ENCODE measurements around the gene ZNF813. TPM values are rescaled to one million over a fixed set of nuclear protein-coding genes. Genes with fewer than 3 reads are reported as not detected.
"Not testable (repeated sequence)": the region's sequence is repeated elsewhere in the genome, so short reads cannot be mapped to it uniquely, and the experiment has no call there.

The ZNF813 gene
- total RNA-seq (2021) = 6.1 and 6.3 TPM in 2 replicates
- percentile 74 among the genes with signal in this experiment for Bru-seq, nascent RNA
- percentile 72 among the genes with signal in this experiment for BruChase-seq, experiment 1, labeled RNA remaining after a 2-hour chase
- percentile 65 among the genes with signal in this experiment for BruChase-seq, experiment 2, labeled RNA remaining after a 6-hour chase
- long read RNA-seq, partial matches to known transcripts = 0 of 1 reads
- long read RNA-seq, other reads (novel, unspliced or antisense) = 1 of 1 reads

DNA sequence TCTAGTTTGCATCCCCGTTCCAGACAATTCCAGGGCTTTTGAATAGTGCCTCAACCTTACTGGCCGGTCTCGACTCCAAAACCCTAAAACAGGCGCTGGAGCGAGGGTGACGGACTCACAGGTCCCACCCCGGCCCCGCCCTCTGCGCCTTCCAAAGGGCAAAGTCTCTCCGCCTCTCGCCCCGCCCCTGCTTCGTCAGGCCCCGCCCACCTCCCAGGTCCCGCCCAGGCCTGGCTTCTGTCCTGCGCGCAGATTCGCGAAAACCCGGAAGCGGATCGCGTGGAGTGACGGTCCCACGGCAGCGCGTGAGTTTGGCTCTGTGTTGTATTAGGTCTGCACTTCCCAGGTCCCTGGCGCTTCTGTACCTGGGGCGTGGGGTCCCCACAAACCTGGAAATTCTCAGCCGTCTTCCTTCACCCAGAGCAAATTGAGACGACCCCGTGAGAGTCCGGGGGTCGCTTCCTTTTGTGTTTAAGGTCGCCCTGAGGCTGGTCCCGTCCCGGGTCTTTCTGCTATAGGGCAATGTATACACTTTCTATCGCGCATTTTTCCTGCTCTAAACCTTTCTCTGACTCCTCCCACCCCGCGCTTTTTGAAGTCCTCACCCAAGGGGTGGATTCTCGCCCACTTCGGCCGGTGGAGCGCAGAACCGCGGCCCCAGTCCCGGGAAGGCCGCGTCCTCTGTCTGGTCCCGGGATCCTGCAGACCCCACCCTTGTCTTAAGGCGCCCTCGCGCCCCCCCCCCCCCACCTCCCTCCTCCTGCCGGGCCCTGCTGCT is at the start of gene ZNF813:
Gene ZNF813 (plus strand): TSS at position 249 of the 778 bp plus-strand sequence. CDS start 16,090 bp downstream, outside the sequence.
- peak; percentile 65 to 88 for DNase-seq
- no peak for TF ChIP-seq EZH2 (IDR thresholded peaks at IDR 0.05; ENCODE audit: low read depth)
- TF ChIP-seq, protein P1, sequence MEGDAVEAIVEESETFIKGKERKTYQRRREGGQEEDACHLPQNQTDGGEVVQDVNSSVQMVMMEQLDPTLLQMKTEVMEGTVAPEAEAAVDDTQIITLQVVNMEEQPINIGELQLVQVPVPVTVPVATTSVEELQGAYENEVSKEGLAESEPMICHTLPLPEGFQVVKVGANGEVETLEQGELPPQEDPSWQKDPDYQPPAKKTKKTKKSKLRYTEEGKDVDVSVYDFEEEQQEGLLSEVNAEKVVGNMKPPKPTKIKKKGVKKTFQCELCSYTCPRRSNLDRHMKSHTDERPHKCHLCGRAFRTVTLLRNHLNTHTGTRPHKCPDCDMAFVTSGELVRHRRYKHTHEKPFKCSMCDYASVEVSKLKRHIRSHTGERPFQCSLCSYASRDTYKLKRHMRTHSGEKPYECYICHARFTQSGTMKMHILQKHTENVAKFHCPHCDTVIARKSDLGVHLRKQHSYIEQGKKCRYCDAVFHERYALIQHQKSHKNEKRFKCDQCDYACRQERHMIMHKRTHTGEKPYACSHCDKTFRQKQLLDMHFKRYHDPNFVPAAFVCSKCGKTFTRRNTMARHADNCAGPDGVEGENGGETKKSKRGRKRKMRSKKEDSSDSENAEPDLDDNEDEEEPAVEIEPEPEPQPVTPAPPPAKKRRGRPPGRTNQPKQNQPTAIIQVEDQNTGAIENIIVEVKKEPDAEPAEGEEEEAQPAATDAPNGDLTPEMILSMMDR (conservative IDR thresholded peaks at IDR 0.05) = no peak
- Histone ChIP-seq H3K79me2 (ENCODE audit: low read depth) (no peaks in the 10 kb centered on the region), H3K4me1 (replicated peaks; ENCODE audit: insufficient read depth) (no peaks in the 10 kb centered on the region), H4K20me1 (ENCODE audit: insufficient read depth) (no peaks in the 10 kb centered on the region), H3K27ac (no peak within 1 kb of the TSS; the same call in 1 of the 2 replicates), H3K9me2 (ENCODE audit: insufficient read depth) (no peaks in the 10 kb centered on the region), H3F3A (ENCODE audit: insufficient read depth, low read depth) (no peaks in the 10 kb centered on the region), H3K4me2 (peak within 1 kb of the TSS; percentile 87), H3K27me3 (ENCODE audit: insufficient read depth, low read depth) (no peaks in the 10 kb centered on the region), H3K4me3 (peak within 1 kb of the TSS; percentile 98), H3K36me3 (ENCODE audit: low read depth) (no peaks in the 10 kb centered on the region), H3K9me3 (ENCODE audit: insufficient read depth, low read depth) (peaks cover 14% of the 10 kb centered on the region; the same call in 1 of the 2 replicates), H2AFZ (peak within 1 kb of the TSS; percentile 97)
- intact Hi-C loops (cut with micrococcal nuclease; ENCODE audit: unreplicated experiment) = no loop called here
- ChIA-PET CTCF (no interaction called here), POLR2A (ENCODE audit: unreplicated experiment) (no interaction called here)
- BruUV-seq (replicated peaks) = no TSS peak

GRCh38 chr19:53420520-53421315 is 46.8 kb upstream of the ZNF813 start:
- DNase-seq; H4K20me1 ChIP-seq (ENCODE audit: insufficient read depth); intact Hi-C loops (cut with micrococcal nuclease; ENCODE audit: unreplicated experiment); H3K4me1 ChIP-seq (replicated peaks; ENCODE audit: insufficient read depth); BruUV-seq (replicated peaks); H3K9me2 ChIP-seq (ENCODE audit: insufficient read depth); H2AFZ ChIP-seq; H3K27me3 ChIP-seq (ENCODE audit: insufficient read depth, low read depth); H3K79me2 ChIP-seq (ENCODE audit: low read depth); H3K4me2 ChIP-seq; H3F3A ChIP-seq (ENCODE audit: insufficient read depth, low read depth); POLR2A ChIA-PET (ENCODE audit: unreplicated experiment); H3K27ac ChIP-seq; H3K36me3 ChIP-seq (ENCODE audit: low read depth); H3K4me3 ChIP-seq; CTCF ChIA-PET: not testable (repeated sequence)
- peaks cover 23% of the 10 kb centered on the region; the same call in 1 of the 2 replicates for H3K9me3 ChIP-seq (ENCODE audit: insufficient read depth, low read depth)

DNA sequence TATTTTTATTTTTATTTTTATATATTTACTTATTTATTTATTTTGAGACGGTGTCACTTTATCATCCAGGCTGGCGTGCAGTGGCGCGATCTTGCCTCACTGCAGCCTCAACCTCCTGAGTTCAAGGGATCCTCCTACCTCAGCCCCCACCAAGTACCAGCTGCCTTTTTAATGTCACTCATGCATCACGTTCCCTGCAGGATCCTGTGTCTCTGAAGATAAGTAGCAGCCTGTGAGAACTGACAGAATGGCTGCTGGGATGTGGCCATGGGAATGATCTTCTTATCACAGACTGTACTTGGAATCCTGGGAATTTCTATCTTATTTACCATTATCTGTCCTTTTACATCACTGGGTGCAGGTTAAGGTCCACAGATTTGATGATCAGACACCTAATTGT is 45.0 kb upstream of the ZNF813 start:
- intact Hi-C loops (cut with micrococcal nuclease; ENCODE audit: unreplicated experiment) = no loop called here
- Histone ChIP-seq H2AFZ (no peak overlapping the region), H3K4me2 (no peak overlapping the region), H3K36me3 (ENCODE audit: low read depth) (no peaks in the 10 kb centered on the region), H3K4me1 (replicated peaks; ENCODE audit: insufficient read depth) (no peaks in the 10 kb centered on the region), H3K9me3 (ENCODE audit: insufficient read depth, low read depth) (peaks cover 16% of the 10 kb centered on the region; the same call in 1 of the 2 replicates), H3K27ac (no peak overlapping the region), H3K79me2 (ENCODE audit: low read depth) (no peaks in the 10 kb centered on the region), H4K20me1 (ENCODE audit: insufficient read depth) (no peaks in the 10 kb centered on the region), H3F3A (ENCODE audit: insufficient read depth, low read depth) (no peaks in the 10 kb centered on the region), H3K27me3 (ENCODE audit: insufficient read depth, low read depth) (no peaks in the 10 kb centered on the region), H3K4me3 (no peak overlapping the region), H3K9me2 (ENCODE audit: insufficient read depth) (no peaks in the 10 kb centered on the region)
- CTCF ChIA-PET = no interaction called here
- no peak for DNase-seq
- POLR2A ChIA-PET (ENCODE audit: unreplicated experiment) = no interaction called here
- BruUV-seq (replicated peaks) = no TSS peak
- no peak for TF ChIP-seq EZH2 (IDR thresholded peaks at IDR 0.05; ENCODE audit: low read depth)
- TF ChIP-seq, protein P1 (conservative IDR thresholded peaks at IDR 0.05) = no peak

DNA sequence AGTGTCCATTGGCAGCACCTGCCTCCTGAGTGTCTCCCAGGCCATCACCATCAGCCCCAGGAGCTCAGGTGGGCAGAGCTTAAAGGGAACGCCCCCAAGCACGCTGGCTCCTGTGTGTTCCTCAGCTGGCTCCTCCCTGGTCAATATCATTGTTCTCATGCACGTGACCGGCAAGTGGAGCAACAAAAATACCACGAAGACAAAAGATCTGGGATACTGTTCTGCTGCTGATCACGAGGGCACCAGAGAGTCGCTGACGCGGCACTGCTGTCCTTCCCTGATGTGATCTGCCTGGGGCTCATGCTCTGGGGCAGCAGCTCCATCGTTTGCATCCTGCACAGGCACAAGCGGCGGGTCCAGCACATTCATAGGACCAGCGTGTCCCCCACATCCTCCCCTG is 44.5 kb upstream of the ZNF813 start:
- H3K79me2 ChIP-seq (ENCODE audit: low read depth); BruUV-seq (replicated peaks); POLR2A ChIA-PET (ENCODE audit: unreplicated experiment): not testable (repeated sequence)

DNA sequence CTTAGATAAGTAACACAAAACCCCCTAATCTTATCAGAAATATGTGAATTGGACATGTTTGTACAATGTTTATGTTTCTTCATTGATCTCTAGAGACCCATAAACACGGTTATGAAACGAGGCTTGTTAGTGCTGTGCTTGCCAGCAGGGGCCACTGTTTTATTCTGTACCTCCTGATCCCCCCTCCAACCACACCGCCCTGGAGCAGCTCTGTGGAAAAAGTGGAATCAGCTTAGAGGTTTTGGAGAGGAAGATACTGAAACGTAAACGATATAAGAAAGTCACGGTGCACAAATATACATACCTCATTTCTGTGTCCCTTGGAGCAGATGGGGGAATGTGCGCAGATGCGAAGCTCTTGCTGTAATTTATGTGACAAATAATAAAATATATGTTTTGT is 43.9 kb upstream of the ZNF813 start:
- H3K9me2 ChIP-seq (ENCODE audit: insufficient read depth); POLR2A ChIA-PET (ENCODE audit: unreplicated experiment); H3K4me2 ChIP-seq; H2AFZ ChIP-seq; DNase-seq; H3K79me2 ChIP-seq (ENCODE audit: low read depth); H3K27ac ChIP-seq; H3K27me3 ChIP-seq (ENCODE audit: insufficient read depth, low read depth); H3K36me3 ChIP-seq (ENCODE audit: low read depth); H3K4me3 ChIP-seq; BruUV-seq (replicated peaks); H3K4me1 ChIP-seq (replicated peaks; ENCODE audit: insufficient read depth); H4K20me1 ChIP-seq (ENCODE audit: insufficient read depth); H3F3A ChIP-seq (ENCODE audit: insufficient read depth, low read depth); intact Hi-C loops (cut with micrococcal nuclease; ENCODE audit: unreplicated experiment): not testable (repeated sequence)
- CTCF ChIA-PET = interaction anchor here (0.6 kb wide), 1 partner anchor 324 kb away, joined by 12 read pairs; no protein-coding TSS in a partner anchor
- peaks cover 16% of the 10 kb centered on the region; the same call in 1 of the 2 replicates for H3K9me3 ChIP-seq (ENCODE audit: insufficient read depth, low read depth)

More for the DNA sequence above, 44.5 kb upstream of the ZNF813 start:
- H3K9me2 ChIP-seq (ENCODE audit: insufficient read depth); H3K4me1 ChIP-seq (replicated peaks; ENCODE audit: insufficient read depth); H3K27me3 ChIP-seq (ENCODE audit: insufficient read depth, low read depth); H2AFZ ChIP-seq; H3K4me3 ChIP-seq; H3K27ac ChIP-seq; H3F3A ChIP-seq (ENCODE audit: insufficient read depth, low read depth); H4K20me1 ChIP-seq (ENCODE audit: insufficient read depth); H3K4me2 ChIP-seq; DNase-seq; H3K36me3 ChIP-seq (ENCODE audit: low read depth); intact Hi-C loops (cut with micrococcal nuclease; ENCODE audit: unreplicated experiment): not testable (repeated sequence)
- CTCF ChIA-PET = interaction anchor here (0.6 kb wide), 1 partner anchor 324 kb away, joined by 12 read pairs; no protein-coding TSS in a partner anchor
- peaks cover 16% of the 10 kb centered on the region; the same call in 1 of the 2 replicates for H3K9me3 ChIP-seq (ENCODE audit: insufficient read depth, low read depth)

Measured in PC-9 (cell line).